Measurements from ENCODE around the gene TMEM125. TPM values are rescaled to one million over a fixed set of nuclear protein-coding genes. Genes with fewer than 3 reads are reported as not detected.

Gene TMEM125
- total and polyA plus RNA-seq, 2 of the 4 experiments (the other 2 are of a cell fraction): under 0.01 to 0.03 TPM

DNA sequence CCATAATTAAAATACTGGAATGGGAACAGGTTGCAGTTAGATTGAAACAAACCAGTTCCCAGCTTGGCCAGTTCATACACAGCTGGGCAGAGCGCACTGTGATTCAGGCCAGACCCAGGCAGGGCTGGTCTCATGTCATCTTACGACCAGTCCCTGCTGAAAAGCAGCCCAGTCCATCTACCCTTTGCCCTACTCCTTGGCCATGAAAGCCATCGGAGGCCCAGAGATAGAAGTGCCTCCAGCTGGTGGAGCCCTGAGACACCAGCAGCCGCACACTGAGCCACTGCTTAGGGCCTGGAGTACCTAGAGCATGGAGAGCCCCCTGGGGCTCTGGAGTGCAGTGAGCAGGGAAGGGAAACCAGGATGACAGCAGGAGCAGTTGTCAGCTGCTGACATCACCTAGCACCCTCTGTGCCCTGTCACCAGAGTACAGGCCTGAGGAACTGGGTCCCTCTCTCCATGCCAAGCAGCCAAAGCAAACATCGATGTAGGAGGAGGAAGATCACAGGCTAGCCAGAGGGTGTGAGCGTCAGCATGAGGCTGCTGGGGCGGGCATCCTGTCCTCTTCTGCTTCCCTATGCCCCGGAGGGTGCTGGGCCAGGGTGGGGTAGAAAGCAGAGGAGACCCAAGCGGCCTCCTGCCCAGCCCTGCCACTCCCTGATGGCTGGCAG, 34.2 kb upstream of the TMEM125 start:
- H2AFZ ChIP-seq (replicated peaks; ENCODE audit: low read length, poor library complexity): no peak overlapping the region

More for the DNA sequence above, 34.2 kb upstream of the TMEM125 start:
- dilution Hi-C loops (cut with HindIII; ENCODE audit: low sequenced_read_pairs, unreplicated experiment): no loop called here
- Histone ChIP-seq H3K9me3 (ENCODE audit: control insufficient read depth, insufficient read depth, low read length) (no peaks in the 10 kb centered on the region), H3K18ac (ENCODE audit: low read depth, low read length) (no peak overlapping the region), H4K8ac (ENCODE audit: low read depth in 2 of 2, low read length in 2 of 2) (no peak overlapping the region), H3K23ac (ENCODE audit: low read depth, low read length) (no peak overlapping the region), H2BK20ac (ENCODE audit: low read depth, low read length) (no peak overlapping the region), H3K27ac (ENCODE audit: insufficient read depth, low read length) (no peak overlapping the region), H3K56ac (ENCODE audit: extremely low read depth, insufficient read depth, low read length) (no peak overlapping the region), H4K20me1 (ENCODE audit: insufficient read depth, low read length) (no peaks in the 10 kb centered on the region), H3K4me2 (ENCODE audit: low read depth, low read length) (no peak overlapping the region), H3K14ac (replicated peaks; ENCODE audit: low read depth, low read length) (no peak overlapping the region), H3K9ac (ENCODE audit: low read depth, low read length) (no peak overlapping the region), H2BK120ac (ENCODE audit: low read depth, low read length) (no peak overlapping the region), H3K4me3 (ENCODE audit: insufficient read depth, low read depth, low read length) (no peak overlapping the region), H3K4me1 (ENCODE audit: control insufficient read depth, insufficient read depth, low read length) (peaks cover 15% of the 10 kb centered on the region), H3K9me1 (ENCODE audit: insufficient read depth, low read length) (peaks cover 7% of the 10 kb centered on the region), H3K4ac (ENCODE audit: low read depth, low read length) (no peak overlapping the region), H2BK15ac (ENCODE audit: low read depth, low read length) (no peak overlapping the region), H3K27me3 (ENCODE audit: control insufficient read depth, insufficient read depth, low read length) (no peaks in the 10 kb centered on the region), H2BK5ac (ENCODE audit: low read depth, low read length, poor library complexity, severe bottlenecking) (no peak overlapping the region), H4K91ac (ENCODE audit: insufficient read depth, low read depth, low read length) (no peak overlapping the region), H4K5ac (ENCODE audit: low read depth, low read length) (no peak overlapping the region), H3K79me1 (ENCODE audit: low read depth in 1 of 2, low read length in 2 of 2) (0 out of 4 replicates have a peak, but pooled peaks cover 0 to 5% of the 10 kb centered on the region in 2 experiments), H2AK5ac (ENCODE audit: low read depth, low read length) (no peak overlapping the region), H3K36me3 (ENCODE audit: control insufficient read depth, insufficient read depth, low read length) (no peaks in the 10 kb centered on the region), H2AK9ac (replicated peaks; ENCODE audit: low read depth, low read length, poor library complexity) (no peak overlapping the region)
- ChIA-PET POLR2A (ENCODE audit: unreplicated experiment) (no interaction called here), CTCF (no interaction called here)
- ATAC-seq (ENCODE audit: low read depth): no peak
- 93% methylated on average over 2 of the region's 9 CpGs; no CpG with 5 or more reads in 1 of the 2 experiments for WGBS, 2 experiments (ENCODE audit: extremely low coverage in 2 of 2, insufficient read length in 1 of 2)
- DNase-seq: no peak
- TF ChIP-seq FOS (IDR thresholded peaks at IDR 0.05; ENCODE audit: low read depth, low read length): no peak
- TF ChIP-seq POLR2A (IDR thresholded peaks at IDR 0.05; ENCODE audit: low read depth, low read length): no peak
- TF ChIP-seq NFE2L2 (IDR thresholded peaks at IDR 0.05; ENCODE audit: low read depth, low read length): no peak
- TF ChIP-seq ELK1 (IDR thresholded peaks at IDR 0.05; ENCODE audit: borderline replicate concordance, low read depth, low read length): no peak
- TF ChIP-seq, protein P1, sequence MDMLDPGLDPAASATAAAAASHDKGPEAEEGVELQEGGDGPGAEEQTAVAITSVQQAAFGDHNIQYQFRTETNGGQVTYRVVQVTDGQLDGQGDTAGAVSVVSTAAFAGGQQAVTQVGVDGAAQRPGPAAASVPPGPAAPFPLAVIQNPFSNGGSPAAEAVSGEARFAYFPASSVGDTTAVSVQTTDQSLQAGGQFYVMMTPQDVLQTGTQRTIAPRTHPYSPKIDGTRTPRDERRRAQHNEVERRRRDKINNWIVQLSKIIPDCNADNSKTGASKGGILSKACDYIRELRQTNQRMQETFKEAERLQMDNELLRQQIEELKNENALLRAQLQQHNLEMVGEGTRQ (IDR thresholded peaks at IDR 0.05; ENCODE audit: low read depth, low read length): no peak
- TF ChIP-seq CHD1 (IDR thresholded peaks at IDR 0.05; ENCODE audit: low read depth, low read length): no peak
- no peak for TF ChIP-seq MAFK (IDR thresholded peaks at IDR 0.05; ENCODE audit: low read depth, low read length)
- TF ChIP-seq MAZ (IDR thresholded peaks at IDR 0.05; ENCODE audit: borderline replicate concordance, low read depth, low read length): no peak
- TF ChIP-seq RCOR1 (IDR thresholded peaks at IDR 0.05; ENCODE audit: insufficient replicate concordance, low read length): no peak
- no peak for TF ChIP-seq RFX5 (IDR thresholded peaks at IDR 0.05; ENCODE audit: low read depth, low read length)
- TF ChIP-seq BHLHE40 (IDR thresholded peaks at IDR 0.05; ENCODE audit: low read depth, low read length): no peak
- no TSS peak for BruUV-seq (replicated peaks)
- intact Hi-C loops (cut with micrococcal nuclease): no loop called here
- in situ Hi-C loops (cut with MboI; ENCODE audit: low sequenced_read_pairs): loop anchor here (10.0 kb wide), 1 partner anchor 119 kb away; the partner anchor contains the start of gene CDC20

Data from IMR-90 (cell line).